ENCODE data around the gene GPR27.

GPR27 gene

GRCh38 chr3:71733319-71733718, 20.3 kb upstream of the GPR27 start:
- FAIRE-seq: no peak

- FAIRE-seq: no peak
These were observed 18.8 kb upstream of the GPR27 start for GRCh38 chr3:71734881-71735280.

GRCh38 chr3:71742621-71743020, 11.0 kb upstream of the GPR27 start:
- FAIRE-seq: no peak

GRCh38 chr3:71744738-71745137, 8.9 kb upstream of the GPR27 start:
- no peak for FAIRE-seq

GRCh38 chr3:71751602-71752001, 2.1 kb upstream of the GPR27 start:
- FAIRE-seq: no peak

- no peak for FAIRE-seq
These were observed 589 bp upstream of the GPR27 start for GRCh38 chr3:71752831-71753700.

GRCh38 chr3:71754610-71755253, 1.1 kb downstream of the GPR27 start:
- FAIRE-seq: no peak

- no peak for FAIRE-seq
These were observed 4.4 kb downstream of the GPR27 start for GRCh38 chr3:71758091-71758490.

GRCh38 chr3:71759401-71759800, 5.7 kb downstream of the GPR27 start:
- no peak for FAIRE-seq

GRCh38 chr3:71760140-71760539, 6.5 kb downstream of the GPR27 start:
- no peak for FAIRE-seq

GRCh38 chr3:71763426-71763825, 9.8 kb downstream of the GPR27 start:
- FAIRE-seq: no peak

GRCh38 chr3:71771126-71771525, 17.5 kb downstream of the GPR27 start:
- FAIRE-seq: no peak

- FAIRE-seq: no peak
These were observed 18.2 kb downstream of the GPR27 start for GRCh38 chr3:71771884-71772283.

GRCh38 chr3:71776538-71776937, 22.9 kb downstream of the GPR27 start:
- FAIRE-seq: no peak

- no peak for FAIRE-seq
These were observed 24.7 kb downstream of the GPR27 start for GRCh38 chr3:71778353-71778752.

GRCh38 chr3:71779674-71780377, 26.2 kb downstream of the GPR27 start:
- FAIRE-seq: no peak

- FAIRE-seq: no peak
These were observed 26.8 kb downstream of the GPR27 start for GRCh38 chr3:71780430-71780829.

- FAIRE-seq: no peak
These were observed 29.5 kb downstream of the GPR27 start for GRCh38 chr3:71783152-71783551.

GRCh38 chr3:71784201-71784913, 30.7 kb downstream of the GPR27 start:
- no peak for FAIRE-seq

GRCh38 chr3:71784914-71785531, 31.4 kb downstream of the GPR27 start, which contains the start of gene PROK2:
Gene PROK2, minus strand, starts transcription at chr3:71785148. Its CDS starts 96 bp downstream, at chr3:71785052.
- no peak for FAIRE-seq

GRCh38 chr3:71785532-71786216, 32.0 kb downstream of the GPR27 start:
- FAIRE-seq: no peak

GRCh38 chr3:71786217-71786549, 32.5 kb downstream of the GPR27 start:
- FAIRE-seq: no peak
